AG09319 (cell line): ENCODE data around the gene THSD4.

Experiments used
- DNase-seq: peaks from one replicate; pipeline ENCODE4 v3.0.0-alpha.2; 2010; ENCODE audit warnings: low read depth; ENCODE audit errors: extremely low read depth
- CTCF ChIP-seq: IDR thresholded peaks from 2 replicates; pipeline ENCODE4 v1.5.1; 2011; ENCODE audit warnings: low read depth, mild to moderate bottlenecking, inconsistent platforms, low read length, moderate library complexity

Gene THSD4

DNA sequence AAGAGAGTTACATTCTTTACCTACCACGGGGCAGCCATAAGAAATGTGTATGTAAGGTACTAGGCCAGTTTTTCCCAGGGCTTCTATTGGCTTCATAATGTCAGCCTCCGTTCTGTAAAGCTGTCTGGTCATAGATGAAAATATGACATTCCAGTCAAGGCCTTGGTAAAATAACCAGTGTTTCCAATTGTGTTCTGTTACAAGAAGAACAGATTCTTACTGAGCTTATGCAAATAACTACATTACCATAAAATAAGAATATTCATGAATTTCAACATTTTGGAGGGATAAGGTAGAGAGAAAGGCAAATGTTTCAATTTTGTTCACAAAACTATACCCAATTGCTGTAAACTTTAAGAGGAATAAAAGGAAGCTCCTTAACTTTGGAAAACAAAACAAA lies 315.5 kb downstream of the THSD4 start:
- DNase-seq: no peak
- TF ChIP-seq CTCF: no peak

- TF ChIP-seq CTCF: no peak
- no peak for DNase-seq
Measured at GRCh38 chr15:71431343-71432336, 316.4 kb downstream of the THSD4 start.

- no peak for DNase-seq
- no peak for TF ChIP-seq CTCF
Measured at GRCh38 chr15:71433402-71433801, 318.1 kb downstream of the THSD4 start.

GRCh38 chr15:71434774-71435173 lies 319.5 kb downstream of the THSD4 start:
- TF ChIP-seq CTCF: no peak
- no peak for DNase-seq

- TF ChIP-seq CTCF: no peak
- DNase-seq: no peak
Measured at GRCh38 chr15:71435552-71435951, 320.3 kb downstream of the THSD4 start.

DNA sequence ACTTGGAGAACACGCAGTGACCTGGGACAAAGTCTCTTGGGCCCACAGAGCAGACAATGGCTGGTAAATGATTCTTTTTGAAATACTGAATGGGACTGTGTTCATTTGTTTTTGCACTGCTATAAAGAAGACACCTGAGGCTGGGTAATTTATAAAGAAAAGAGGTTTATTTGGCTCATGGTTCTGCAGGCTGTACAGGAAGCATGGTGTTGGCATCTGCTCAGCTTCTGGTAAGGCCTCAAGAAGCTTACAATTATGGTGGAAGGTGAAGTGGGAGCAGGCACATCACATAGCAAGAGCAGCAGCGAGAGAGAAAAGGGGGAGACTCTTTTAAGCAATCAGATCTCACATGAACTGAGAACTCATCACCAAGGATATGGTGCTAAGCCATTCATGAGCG lies 321.6 kb downstream of the THSD4 start:
- no peak for TF ChIP-seq CTCF
- DNase-seq: no peak

GRCh38 chr15:71437404-71437803 lies 322.1 kb downstream of the THSD4 start:
- TF ChIP-seq CTCF: no peak

More at GRCh38 chr15:71437404-71437803, 322.1 kb downstream of the THSD4 start:
- no peak for DNase-seq
